IPS-NIHi7 (cell line): ENCODE measurements around the gene GUCY1A1.
A peak's percentile ranks its signal among the peaks of the same experiment; 100 is the strongest.

ENCODE experiments used
- DNase-seq: peaks from one replicate; pipeline ENCODE4 v3.0.0; 2012; ENCODE audit warnings: mixed read lengths; ENCODE audit errors: extremely low spot score

The GUCY1A1 gene

DNA sequence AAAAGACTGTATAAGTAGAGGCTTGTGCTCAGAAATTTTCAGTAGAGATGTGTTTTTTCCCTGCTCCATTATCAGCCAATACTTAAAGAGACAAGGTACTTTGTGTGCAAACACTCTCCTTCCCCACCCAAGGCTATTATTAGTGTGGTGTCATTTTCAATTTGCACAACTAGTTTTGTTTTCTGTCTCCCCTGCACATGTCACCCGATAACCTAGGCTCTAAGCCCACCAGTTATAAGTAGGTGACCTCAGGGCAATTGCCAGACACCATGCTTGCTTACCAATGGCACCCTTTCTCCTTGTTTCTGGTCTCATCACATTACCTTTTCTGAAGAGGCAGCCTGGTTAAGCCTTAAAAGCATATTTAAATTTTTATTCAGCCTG lies 8.0 kb upstream of the GUCY1A1 start:
- DNase-seq, result no peak

GRCh38 chr4:155659176-155659575 lies 7.5 kb upstream of the GUCY1A1 start:
- no peak for DNase-seq

DNA sequence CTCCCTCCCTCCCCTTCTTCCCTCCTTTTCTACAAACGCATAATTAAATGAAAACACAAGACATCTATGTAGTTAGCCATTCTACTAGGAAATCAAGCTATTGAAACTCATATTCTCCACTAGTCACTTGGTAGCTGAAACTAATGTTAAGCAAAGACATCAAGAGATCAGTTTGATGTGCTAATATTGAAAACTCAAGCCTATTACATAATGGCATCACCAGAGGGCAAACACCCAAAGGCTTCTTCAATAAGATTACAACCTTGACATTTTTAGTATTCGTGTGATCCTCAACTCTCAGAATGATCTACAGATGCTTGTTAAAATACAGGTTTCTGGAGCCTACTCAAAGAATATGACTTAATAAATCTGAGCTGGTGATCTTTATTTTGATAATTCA lies 6.2 kb upstream of the GUCY1A1 start:
- DNase-seq, result no peak

DNA sequence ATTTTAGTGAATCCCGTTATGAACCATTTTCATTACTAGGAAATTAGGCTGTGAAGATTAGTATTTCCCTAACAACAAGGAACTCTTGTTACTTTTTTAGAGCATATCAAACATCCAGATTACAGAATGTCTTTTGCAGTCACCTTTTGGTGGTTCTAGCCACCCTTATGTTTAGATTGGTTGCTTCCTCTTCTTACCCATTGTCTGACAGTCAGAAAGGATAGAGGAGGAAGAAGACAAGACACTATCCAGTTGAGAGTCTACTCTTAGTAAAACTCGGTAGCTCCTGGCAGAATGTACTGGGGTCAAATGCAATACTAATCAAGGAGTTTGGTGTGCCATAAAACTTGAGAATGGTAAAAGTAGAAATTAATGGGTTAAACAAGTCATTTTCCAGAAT lies 1.6 kb upstream of the GUCY1A1 start:
- DNase-seq, result no peak

DNA sequence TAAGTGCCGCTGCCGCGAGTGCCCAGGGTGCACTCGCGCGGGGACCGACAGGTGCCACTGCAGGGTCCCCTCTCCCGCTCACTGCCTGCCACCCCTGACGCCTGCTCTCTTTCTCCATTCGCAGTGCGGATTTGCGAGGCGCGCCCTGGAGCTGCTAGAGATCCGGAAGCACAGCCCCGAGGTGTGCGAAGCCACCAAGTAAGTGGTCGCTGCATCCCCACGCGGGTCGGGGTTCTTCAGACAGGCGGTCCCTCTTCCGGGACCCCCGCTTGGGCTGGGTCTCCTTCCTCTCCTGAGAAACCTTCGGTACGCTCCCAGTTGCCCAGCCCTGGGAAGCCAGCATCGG lies 547 bp downstream of the GUCY1A1 start:
- DNase-seq, result peak; percentile 32

- peak; percentile 50 for DNase-seq
Observed at GRCh38 chr4:155667568-155668511, 1.2 kb downstream of the GUCY1A1 start.

GRCh38 chr4:155668707-155669220 lies 2.1 kb downstream of the GUCY1A1 start:
- DNase-seq, result no peak

DNA sequence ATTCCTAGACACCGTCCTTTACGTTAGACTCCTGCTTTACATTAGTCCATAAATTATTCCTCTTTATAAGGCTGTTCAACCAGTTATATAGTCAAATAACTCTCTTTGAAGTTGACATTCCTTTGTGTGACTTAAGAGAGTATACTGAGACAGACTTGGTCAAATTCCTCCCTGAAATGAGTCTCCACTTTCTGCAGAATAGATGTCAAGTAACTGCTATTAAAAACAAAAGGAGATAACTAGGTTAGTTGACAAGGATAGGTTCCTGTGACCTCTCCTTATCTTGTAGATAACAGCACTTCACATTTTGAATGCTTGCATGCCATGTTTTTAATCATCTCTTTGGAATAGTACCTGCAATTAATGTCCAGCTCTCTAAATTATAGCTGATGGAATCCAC lies 5.7 kb downstream of the GUCY1A1 start:
- DNase-seq, result no peak

- no peak for DNase-seq
Observed at GRCh38 chr4:155673453-155673979, 6.9 kb downstream of the GUCY1A1 start.

GRCh38 chr4:155674669-155675071 lies 8.0 kb downstream of the GUCY1A1 start:
- no peak for DNase-seq

- no peak for DNase-seq
Observed at GRCh38 chr4:155675709-155676429, 9.2 kb downstream of the GUCY1A1 start.

- DNase-seq, result no peak
Observed at GRCh38 chr4:155676430-155676825, 9.8 kb downstream of the GUCY1A1 start.

DNA sequence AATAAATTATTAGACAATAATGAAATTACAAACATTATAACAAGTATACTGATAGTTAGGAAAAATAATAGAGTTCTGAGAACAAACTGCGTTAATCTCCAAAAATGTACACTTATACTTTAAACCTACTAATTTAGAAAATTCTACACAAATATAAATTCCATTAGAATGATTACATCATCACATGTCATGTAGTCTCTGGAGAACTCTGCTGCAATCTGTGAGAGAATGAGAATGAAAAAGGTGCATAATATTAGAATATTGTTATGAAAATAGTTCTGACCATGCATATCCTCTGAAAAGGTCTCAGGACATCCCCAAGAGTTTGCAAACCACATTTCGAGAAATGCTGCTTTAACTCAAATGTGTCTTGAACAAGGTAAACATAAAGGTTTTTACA lies 11.4 kb downstream of the GUCY1A1 start:
- DNase-seq, result no peak

DNA sequence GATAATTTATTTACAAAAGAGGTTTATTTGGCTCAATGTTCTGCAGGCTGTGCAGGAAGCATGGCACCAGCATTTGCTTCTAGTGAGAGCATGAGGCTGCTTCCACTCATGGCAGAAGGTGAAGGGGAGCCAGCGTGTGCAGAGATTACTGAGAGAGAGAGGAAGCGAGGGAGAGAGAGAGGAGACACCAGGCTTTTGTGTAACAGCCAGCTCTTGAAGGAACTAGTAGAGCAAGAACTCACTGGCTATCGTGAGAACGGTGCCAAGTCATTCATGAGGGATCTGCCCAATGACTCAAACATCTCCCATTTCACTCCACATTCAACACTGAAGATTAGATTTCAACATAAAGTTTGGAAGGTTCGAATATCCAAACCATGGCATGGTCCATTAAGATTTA lies 12.7 kb downstream of the GUCY1A1 start:
- no peak for DNase-seq

DNA sequence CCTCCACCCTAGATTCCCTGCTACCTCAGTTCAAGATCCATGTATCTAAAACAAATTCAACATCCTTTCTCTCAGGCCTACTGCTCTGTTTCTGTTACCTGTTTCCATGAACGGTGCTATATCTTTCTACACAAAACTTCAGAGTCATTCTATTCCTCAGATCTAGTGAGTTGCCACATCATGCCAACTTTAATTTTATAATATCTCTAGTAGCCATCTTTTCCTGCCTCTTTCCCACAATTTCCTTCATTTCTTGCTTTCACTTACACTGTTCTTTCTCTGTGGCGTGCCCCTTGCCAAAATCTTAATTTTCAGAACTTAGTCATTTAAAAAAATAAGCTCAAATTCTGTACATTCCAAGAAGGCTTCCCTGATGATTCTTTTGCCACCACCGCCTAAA lies 15.2 kb downstream of the GUCY1A1 start:
- no peak for DNase-seq

DNA sequence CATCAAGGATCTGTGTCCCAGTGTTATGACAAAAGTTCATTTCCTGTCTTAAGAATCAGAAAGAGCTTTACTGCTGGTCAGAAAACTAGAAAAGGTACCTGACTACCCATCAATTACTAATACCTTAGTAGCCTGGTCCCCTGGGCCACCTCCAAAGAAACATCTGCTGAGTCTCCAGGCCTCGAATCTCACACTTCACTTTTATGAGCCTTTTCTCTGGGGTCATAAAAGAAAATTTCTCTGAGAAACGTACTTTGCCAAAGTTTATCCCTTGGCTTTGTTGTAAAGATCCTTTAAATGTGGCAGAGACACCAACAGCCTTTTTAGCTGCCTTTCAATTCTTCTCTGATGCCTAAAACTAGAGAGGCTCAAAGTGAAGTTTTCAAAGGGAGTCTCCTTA lies 17.8 kb downstream of the GUCY1A1 start:
- DNase-seq, result no peak

GRCh38 chr4:155684892-155685541 lies 18.4 kb downstream of the GUCY1A1 start:
- DNase-seq, result no peak

GRCh38 chr4:155687380-155687982 lies 20.8 kb downstream of the GUCY1A1 start:
- no peak for DNase-seq

GRCh38 chr4:155688211-155688610 lies 21.6 kb downstream of the GUCY1A1 start:
- DNase-seq, result no peak

DNA sequence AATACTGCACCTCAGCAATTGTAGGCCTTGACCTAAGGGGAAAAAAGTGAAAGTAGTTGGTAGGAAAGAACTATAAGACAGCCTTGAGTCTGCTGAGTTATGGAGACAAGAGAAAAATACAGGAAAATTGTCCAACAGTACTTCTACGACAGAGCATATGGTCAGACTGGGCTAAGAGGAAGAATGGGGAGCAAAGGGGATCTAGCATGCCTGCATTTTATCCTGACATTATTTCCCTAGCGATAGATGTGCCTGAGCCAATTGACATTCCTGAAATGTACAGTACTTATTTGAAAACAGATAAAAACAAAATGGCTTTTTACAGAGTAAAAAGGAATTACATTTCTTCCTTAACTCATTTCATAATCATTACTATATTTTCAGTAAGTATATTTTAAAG lies 22.2 kb downstream of the GUCY1A1 start:
- no peak for DNase-seq

GRCh38 chr4:155690044-155690837 lies 23.6 kb downstream of the GUCY1A1 start:
- DNase-seq, result no peak
